T-cell (primary cell): ENCODE results near the gene LIMS1. TPM values are rescaled to one million over a fixed set of nuclear protein-coding genes. Genes with fewer than 3 reads are reported as not detected.
A peak's percentile ranks its signal among the peaks of the same experiment; 100 is the strongest.

Source experiments
- ATAC-seq, 4 experiments: fragments of 200-7000 bp in 3 of 4; fragments of 150-1000 bp in 1 of 4; cut with Tn5 transposase; replicated peaks in 1 of 4; 1 replicate in 3 of 4; 2 replicates in 1 of 4; pipeline ENCODE4 v1.10.0; 2021; ENCODE audit warnings: moderate library complexity in 3 of 4, mild to moderate bottlenecking in 2 of 4, moderate number of reproducible peaks in 1 of 4
- CTCF ChIA-PET, 2 donors: fragments of 300-600 bp; sonication (Branson Sonifier 250); formaldehyde crosslinking; loops; one replicate each; lab custom pipeline; 2022; ENCODE audit warnings: antibody characterized with exemption in 2 of 2; lab: Charles Lee
- POLR2A ChIA-PET, 2 donors: fragments of 300-600 bp; sonication (Branson Sonifier 250); formaldehyde crosslinking; loops; one replicate each; lab custom pipeline; 2022; ENCODE audit warnings: antibody characterized with exemption in 2 of 2; lab: Charles Lee
- DNase-seq, 35 experiments: peaks; one replicate each; pipeline versions ENCODE4 v3.0.0 to v3.0.0-alpha.2; 2013 to 2023
- H3K27ac ChIP-seq: one replicate; pipeline ENCODE4 v1.5.1; 2013; ENCODE audit warnings: low read length
- H3K27me3 ChIP-seq, 2 experiments: replicated peaks in 1 of 2; 1 replicate in 1 of 2; 2 replicates in 1 of 2; pipeline versions ENCODE4 v1.6.1 to v1.7.0; 2013; ENCODE audit warnings: low read length in 1 of 2, mixed read lengths in 1 of 2; ENCODE audit not compliant: control insufficient read depth in 2 of 2, insufficient read depth in 2 of 2; ENCODE audit errors: extremely low read depth in 1 of 2
- H3K36me3 ChIP-seq, 2 donors: 1 replicate in 1 of 2; 2 replicates in 1 of 2; pipeline versions ENCODE4 v1.6.1 to v1.7.0; 2013; ENCODE audit warnings: low read length in 1 of 2; ENCODE audit not compliant: control insufficient read depth in 2 of 2, insufficient read depth in 1 of 2; ENCODE audit errors: extremely low read depth in 1 of 2
- H3K4me1 ChIP-seq, 2 experiments: 1 replicate in 1 of 2; 2 replicates in 1 of 2; pipeline versions ENCODE4 v1.6.1 to v1.7.0; 2013; ENCODE audit warnings: low read length in 2 of 2, mixed read lengths in 1 of 2; ENCODE audit not compliant: insufficient read depth in 2 of 2, control insufficient read depth in 1 of 2; ENCODE audit errors: extremely low read depth in 1 of 2
- H3K4me3 ChIP-seq, 2 donors: 1 replicate in 1 of 2; 2 replicates in 1 of 2; pipeline versions ENCODE4 v1.5.1 to v1.7.0; 2013; ENCODE audit warnings: mild to moderate bottlenecking in 2 of 2, low read length in 1 of 2, moderate library complexity in 1 of 2; ENCODE audit not compliant: control insufficient read depth in 1 of 2; ENCODE audit errors: extremely low read depth in 1 of 2
- H3K9me3 ChIP-seq: 2 replicates; pipeline ENCODE4 v1.7.0; 2013
- H3K27ac Mint-ChIP-seq, 2 donors: one replicate each; pipeline ENCODE4 v1.8.0; 2020 to 2021; ENCODE audit warnings: mild to moderate bottlenecking in 2 of 2, mixed read lengths in 2 of 2
- H3K27me3 Mint-ChIP-seq, 2 donors: one replicate each; pipeline ENCODE4 v1.8.0; 2021 to 2022; ENCODE audit warnings: mixed read lengths in 2 of 2
- H3K36me3 Mint-ChIP-seq: one replicate; pipeline ENCODE4 v1.8.0; 2021; ENCODE audit warnings: mixed read lengths
- H3K4me1 Mint-ChIP-seq, 3 donors: one replicate each; pipeline ENCODE4 v1.8.0; 2020 to 2022; ENCODE audit warnings: mixed read lengths in 3 of 3, mild to moderate bottlenecking in 1 of 3
- H3K4me3 Mint-ChIP-seq, 3 donors: one replicate each; pipeline ENCODE4 v1.8.0; 2020 to 2022; ENCODE audit warnings: mild to moderate bottlenecking in 3 of 3, mixed read lengths in 3 of 3, moderate library complexity in 3 of 3
- H3K9me3 Mint-ChIP-seq, 3 donors: one replicate each; pipeline ENCODE4 v1.8.0; 2020 to 2022; ENCODE audit warnings: mixed read lengths in 3 of 3
- WGBS: methylation state at CpG from one replicate; pipeline ENCODE4 v1.1.5; 2013; ENCODE audit warnings: missing lambda C conversion rate; ENCODE audit not compliant: insufficient coverage; 5-methylcytosine and 5-hydroxymethylcytosine counted together
- total RNA-seq, 35 experiments: library from RNA in 6 of 35; stranded (reverse) in 6 of 35; fragments of 120-200 nt in 1 of 35; gene quantifications; one replicate each; pipeline versions ENCODE4 v1.2.1 to v1.2.4 and lab custom pipeline; 2013 to 2026

LIMS1 gene
- total RNA-seq, 5 donors from 2014 or later (not counting 1 experiment from before 2014, with no cell fraction given): 55.5 to 82.8 (median 56.9) TPM

- CTCF ChIA-PET: interaction anchor here (0.6 to 2.3 kb wide), 7 partner anchors 8 to 245 kb away, joined by 3 to 17 read pairs (median 8); no protein-coding TSS in a partner anchor
Measured at GRCh38 chr2:108616318-108616717, 82.0 kb downstream of the LIMS1 start.

GRCh38 chr2:108616751-108617161, 82.5 kb downstream of the LIMS1 start:
- Histone ChIP-seq H3K27ac (peak overlapping the region; percentile 94), H3K9me3 (no peaks in the 10 kb centered on the region), H3K27me3 (no peaks in the 10 kb centered on the region), H3K36me3 (no peaks in the 10 kb centered on the region), H3K4me3 (no peak overlapping the region), H3K4me1 (peaks cover 43 to 80% of the 10 kb centered on the region in 2 experiments)
- no peaks in the 10 kb centered on the region for H3K27me3 Mint-ChIP-seq
- peaks cover 92 to 95% (median 94%) of the 10 kb centered on the region in 3 donors for H3K4me1 Mint-ChIP-seq
- H3K27ac Mint-ChIP-seq: peak overlapping the region; percentile 93 to 94
- CTCF ChIA-PET: interaction anchor here (0.6 to 2.3 kb wide), 6 partner anchors 8 to 245 kb away, joined by 3 to 17 read pairs (median 9); no protein-coding TSS in a partner anchor
- H3K36me3 Mint-ChIP-seq: no peaks in the 10 kb centered on the region
- ATAC-seq (no peak), DNase-seq (no peak)
- no CpG with 5 or more reads among the region's 2 CpGs for WGBS
- POLR2A ChIA-PET: interaction anchor here in 1 of 2 donors (1.2 kb wide), 1 partner anchor 13 kb away, joined by 5 read pairs; no protein-coding TSS in a partner anchor
- H3K4me3 Mint-ChIP-seq: no peak overlapping the region
- H3K9me3 Mint-ChIP-seq: no peaks in the 10 kb centered on the region

More at GRCh38 chr2:108616318-108616717, 82.0 kb downstream of the LIMS1 start:
- Mint-ChIP-seq H3K27me3 (no peaks in the 10 kb centered on the region), H3K4me1 (peaks cover 88 to 94% (median 94%) of the 10 kb centered on the region in 3 donors), H3K27ac (peak overlapping the region; percentile 64 to 93), H3K9me3 (no peaks in the 10 kb centered on the region), H3K4me3 (no peak overlapping the region), H3K36me3 (no peaks in the 10 kb centered on the region)
- POLR2A ChIA-PET: interaction anchor here in 1 of 2 donors (0.5 to 1.2 kb wide), 3 partner anchors 9 to 177 kb away, joined by 3 to 5 read pairs (median 3); no protein-coding TSS in a partner anchor
- Histone ChIP-seq H3K4me1 (peaks cover 41 to 82% of the 10 kb centered on the region in 2 experiments), H3K9me3 (no peaks in the 10 kb centered on the region), H3K27me3 (no peaks in the 10 kb centered on the region), H3K27ac (peak overlapping the region; percentile 94), H3K4me3 (no peak overlapping the region), H3K36me3 (no peaks in the 10 kb centered on the region)
- 98% methylated on average over 5 of the region's 5 CpGs for whole genome bisulfite sequencing
- no peak for ATAC-seq
- no peak for DNase-seq

- no peak overlapping the region for H3K4me3 ChIP-seq
- H3K27me3 ChIP-seq: no peaks in the 10 kb centered on the region
- Mint-ChIP-seq H3K36me3 (no peaks in the 10 kb centered on the region), H3K9me3 (no peaks in the 10 kb centered on the region), H3K27me3 (no peaks in the 10 kb centered on the region), H3K4me1 (peaks cover 90 to 95% (median 93%) of the 10 kb centered on the region in 3 donors), H3K27ac (peak overlapping the region; percentile 94), H3K4me3 (peak overlapping the region in 1 of 3 donors; percentile 58)
- no peak for DNase-seq
- H3K27ac ChIP-seq: peak overlapping the region; percentile 94
- ChIA-PET CTCF (interaction anchor here (1.1 to 2.3 kb wide), 5 partner anchors 9 to 19 kb away, joined by 3 to 17 read pairs (median 10); no protein-coding TSS in a partner anchor), POLR2A (interaction anchor here (0.5 to 1.2 kb wide), 2 partner anchors 12 to 162 kb away, joined by 3 to 5 read pairs; no protein-coding TSS in a partner anchor)
- no peak for ATAC-seq
- no CpG with 5 or more reads among the region's 2 CpGs for WGBS
- no peaks in the 10 kb centered on the region for H3K9me3 ChIP-seq
- peaks cover 50 to 75% of the 10 kb centered on the region in 2 experiments for H3K4me1 ChIP-seq
- H3K36me3 ChIP-seq: no peaks in the 10 kb centered on the region
Measured at GRCh38 chr2:108617617-108618016, 83.3 kb downstream of the LIMS1 start.

- peak overlapping the region; percentile 94 for H3K27ac ChIP-seq
- peak overlapping the region; percentile 94 for H3K27ac Mint-ChIP-seq
- no peaks in the 10 kb centered on the region for H3K9me3 ChIP-seq
- peaks cover 77 to 88% (median 84%) of the 10 kb centered on the region in 3 donors for H3K4me1 Mint-ChIP-seq
- no peak overlapping the region for H3K4me3 ChIP-seq
- CTCF ChIA-PET: interaction anchor here (0.7 to 3.0 kb wide), 8 partner anchors 9 to 88 kb away, joined by 3 to 16 read pairs (median 6); no protein-coding TSS in a partner anchor
- peaks cover 52 to 67% of the 10 kb centered on the region in 2 experiments for H3K4me1 ChIP-seq
- H3K36me3 ChIP-seq: no peaks in the 10 kb centered on the region
- WGBS: no CpG with 5 or more reads among the region's 8 CpGs
- no peaks in the 10 kb centered on the region for H3K36me3 Mint-ChIP-seq
- H3K9me3 Mint-ChIP-seq: no peaks in the 10 kb centered on the region
- H3K4me3 Mint-ChIP-seq: peak overlapping the region; percentile 32 to 84 (median 82)
- no peaks in the 10 kb centered on the region for H3K27me3 ChIP-seq
- no peaks in the 10 kb centered on the region for H3K27me3 Mint-ChIP-seq
- DNase-seq (peak in 1 of 35 experiments; percentile 25), ATAC-seq (no peak)
- POLR2A ChIA-PET: interaction anchor here in 1 of 2 donors (1.6 to 2.0 kb wide), 2 partner anchors 8 to 9 kb away, joined by 9 to 16 read pairs; no protein-coding TSS in a partner anchor
Measured at GRCh38 chr2:108619925-108620620, 85.8 kb downstream of the LIMS1 start.

- H3K4me3 Mint-ChIP-seq: peak overlapping the region; percentile 82 to 88 (median 84)
- peak overlapping the region in 1 of 2 donors; percentile 68 for H3K4me3 ChIP-seq
- peak; percentile 1 to 9 (median 2) for ATAC-seq
Measured at GRCh38 chr2:108620656-108621055, 86.4 kb downstream of the LIMS1 start.

More at GRCh38 chr2:108620656-108621055, 86.4 kb downstream of the LIMS1 start:
- ChIA-PET POLR2A (interaction anchor here in 1 of 2 donors (1.0 to 2.0 kb wide), 4 partner anchors 9 to 166 kb away, joined by 3 to 16 read pairs (median 6); partner anchors contain the start of genes CCDC138 and LIMS1), CTCF (interaction anchor here (1.2 to 3.0 kb wide), 7 partner anchors 9 to 37 kb away, joined by 3 to 16 read pairs (median 6); no protein-coding TSS in a partner anchor)
- Mint-ChIP-seq H3K36me3 (peaks cover 3% of the 10 kb centered on the region), H3K9me3 (no peaks in the 10 kb centered on the region), H3K4me1 (peaks cover 76 to 89% (median 85%) of the 10 kb centered on the region in 3 donors), H3K27ac (peak overlapping the region; percentile 94), H3K27me3 (no peaks in the 10 kb centered on the region)
- Histone ChIP-seq H3K9me3 (no peaks in the 10 kb centered on the region), H3K27me3 (no peaks in the 10 kb centered on the region), H3K36me3 (no peaks in the 10 kb centered on the region), H3K4me1 (peaks cover 47 to 66% of the 10 kb centered on the region in 2 experiments), H3K27ac (peak overlapping the region; percentile 94)
- no peak for DNase-seq
- WGBS: no CpG with 5 or more reads among the region's 3 CpGs
